ENCODE data around the gene MTRF1.

DNA sequence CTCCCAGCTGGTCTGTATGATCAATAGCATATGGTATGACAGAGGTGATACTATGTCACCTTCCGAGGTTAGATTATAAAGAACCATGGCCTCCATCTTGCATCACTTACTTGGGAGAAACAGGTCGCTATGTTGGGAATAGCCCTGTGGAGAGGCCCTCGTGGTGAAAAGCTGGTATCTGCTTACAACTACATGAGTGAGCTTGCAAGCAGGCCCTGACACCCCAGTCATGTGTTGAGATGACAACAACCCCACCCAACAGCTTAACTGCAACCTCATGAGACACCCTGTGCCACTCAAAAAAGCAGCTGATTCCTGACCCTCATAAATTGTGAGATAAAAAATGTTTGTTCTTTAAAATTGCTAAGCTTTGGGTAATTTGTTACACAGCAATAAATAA, 18.8 kb downstream of the MTRF1 start:
- TF ChIP-seq, protein P1, sequence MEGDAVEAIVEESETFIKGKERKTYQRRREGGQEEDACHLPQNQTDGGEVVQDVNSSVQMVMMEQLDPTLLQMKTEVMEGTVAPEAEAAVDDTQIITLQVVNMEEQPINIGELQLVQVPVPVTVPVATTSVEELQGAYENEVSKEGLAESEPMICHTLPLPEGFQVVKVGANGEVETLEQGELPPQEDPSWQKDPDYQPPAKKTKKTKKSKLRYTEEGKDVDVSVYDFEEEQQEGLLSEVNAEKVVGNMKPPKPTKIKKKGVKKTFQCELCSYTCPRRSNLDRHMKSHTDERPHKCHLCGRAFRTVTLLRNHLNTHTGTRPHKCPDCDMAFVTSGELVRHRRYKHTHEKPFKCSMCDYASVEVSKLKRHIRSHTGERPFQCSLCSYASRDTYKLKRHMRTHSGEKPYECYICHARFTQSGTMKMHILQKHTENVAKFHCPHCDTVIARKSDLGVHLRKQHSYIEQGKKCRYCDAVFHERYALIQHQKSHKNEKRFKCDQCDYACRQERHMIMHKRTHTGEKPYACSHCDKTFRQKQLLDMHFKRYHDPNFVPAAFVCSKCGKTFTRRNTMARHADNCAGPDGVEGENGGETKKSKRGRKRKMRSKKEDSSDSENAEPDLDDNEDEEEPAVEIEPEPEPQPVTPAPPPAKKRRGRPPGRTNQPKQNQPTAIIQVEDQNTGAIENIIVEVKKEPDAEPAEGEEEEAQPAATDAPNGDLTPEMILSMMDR (IDR thresholded peaks at IDR 0.05; ENCODE audit: low read length): no peak
- no peak for TF ChIP-seq EZH2 (IDR thresholded peaks at IDR 0.05; ENCODE audit: borderline replicate concordance, low read length)

Measured in OCI-LY1 (cell line).